ENCODE data around the gene FHOD3. TPM values are rescaled to one million over a fixed set of nuclear protein-coding genes. Genes with fewer than 3 reads are reported as not detected.

Gene FHOD3
- total and polyA plus RNA-seq, 7 donors: 5.4 to 98.2 (median 20.2) TPM

- no peak for ATAC-seq
- Histone ChIP-seq H3K9me3 (peaks cover 8% of the 10 kb centered on the region), H3K27me3 (ENCODE audit: insufficient read depth in 3 of 3, low read length in 2 of 3) (no peaks in the 10 kb centered on the region), H3K4me3 (no peak overlapping the region), H3K27ac (no peak overlapping the region), H3K36me3 (ENCODE audit: insufficient read depth in 1 of 2, low read depth in 1 of 2) (no peaks in the 10 kb centered on the region), H3K4me1 (peaks cover 42% of the 10 kb centered on the region)
- DNase-seq: no peak
- TF ChIP-seq CTCF (IDR thresholded peaks at IDR 0.05): no peak
- 89 to 94% (median 91%) methylated on average over 3 of the region's 3 CpGs for WGBS, 3 donors
- intact Hi-C loops (cut with DNase I): loop anchor here in 1 of 2 donors (5.0 kb wide), 1 partner anchor 92 kb away; no protein-coding TSS in a partner anchor
These were observed 97.0 kb downstream of the FHOD3 start for GRCh38 chr18:36394486-36394885.

GRCh38 chr18:36396190-36396589 lies 98.7 kb downstream of the FHOD3 start:
- peaks cover 33% of the 10 kb centered on the region for H3K4me1 ChIP-seq
- no peaks in the 10 kb centered on the region for H3K36me3 ChIP-seq (ENCODE audit: insufficient read depth in 1 of 2, low read depth in 1 of 2)
- no peak overlapping the region for H3K27ac ChIP-seq
- ATAC-seq (no peak), DNase-seq (no peak)
- H3K4me3 ChIP-seq: no peak overlapping the region
- intact Hi-C loops (cut with DNase I): no loop called here
- H3K9me3 ChIP-seq: peaks cover 8% of the 10 kb centered on the region
- TF ChIP-seq CTCF (IDR thresholded peaks at IDR 0.05): no peak
- H3K27me3 ChIP-seq (ENCODE audit: insufficient read depth in 3 of 3, low read length in 2 of 3): no peaks in the 10 kb centered on the region

GRCh38 chr18:36397033-36397432 lies 99.5 kb downstream of the FHOD3 start:
- Histone ChIP-seq H3K9me3 (peaks cover 8% of the 10 kb centered on the region), H3K4me1 (peaks cover 25% of the 10 kb centered on the region), H3K4me3 (no peak overlapping the region), H3K36me3 (ENCODE audit: insufficient read depth in 1 of 2, low read depth in 1 of 2) (no peaks in the 10 kb centered on the region), H3K27ac (no peak overlapping the region), H3K27me3 (ENCODE audit: insufficient read depth in 3 of 3, low read length in 2 of 3) (no peaks in the 10 kb centered on the region)
- intact Hi-C loops (cut with DNase I): no loop called here
- TF ChIP-seq CTCF (IDR thresholded peaks at IDR 0.05): no peak
- ATAC-seq (peak in 2 of 4 donors; percentile 27 to 34), DNase-seq (no peak)

GRCh38 chr18:36398419-36398818 lies 100.9 kb downstream of the FHOD3 start:
- Histone ChIP-seq H3K9me3 (peaks cover 8% of the 10 kb centered on the region), H3K36me3 (ENCODE audit: insufficient read depth in 1 of 2, low read depth in 1 of 2) (no peaks in the 10 kb centered on the region), H3K4me3 (no peak overlapping the region), H3K4me1 (peaks cover 27% of the 10 kb centered on the region), H3K27ac (no peak overlapping the region), H3K27me3 (ENCODE audit: insufficient read depth in 3 of 3, low read length in 2 of 3) (no peaks in the 10 kb centered on the region)
- TF ChIP-seq CTCF (IDR thresholded peaks at IDR 0.05): no peak
- ATAC-seq (no peak), DNase-seq (no peak)
- 76 to 88% (median 82%) methylated on average over 3 of the region's 3 CpGs for WGBS, 3 donors
- intact Hi-C loops (cut with DNase I): no loop called here

GRCh38 chr18:36399055-36399454 lies 101.5 kb downstream of the FHOD3 start:
- TF ChIP-seq CTCF (IDR thresholded peaks at IDR 0.05): no peak
- intact Hi-C loops (cut with DNase I): no loop called here
- WGBS, 3 donors: 67 to 83% (median 69%) methylated on average over 4 of the region's 4 CpGs
- no peak overlapping the region for H3K27ac ChIP-seq
- H3K4me1 ChIP-seq: peaks cover 26% of the 10 kb centered on the region
- no peak overlapping the region for H3K4me3 ChIP-seq
- H3K27me3 ChIP-seq (ENCODE audit: insufficient read depth in 3 of 3, low read length in 2 of 3): no peaks in the 10 kb centered on the region
- H3K9me3 ChIP-seq: peaks cover 8% of the 10 kb centered on the region
- DNase-seq: no peak
- H3K36me3 ChIP-seq (ENCODE audit: insufficient read depth in 1 of 2, low read depth in 1 of 2): no peaks in the 10 kb centered on the region
- ATAC-seq: peak in 2 of 4 donors; percentile 43 to 51
